CD4-positive, alpha-beta T cell treated with Interleukin-6 at 100 ng/mL for 8 hours (primary cell): Measurements from ENCODE around the gene CASP8.
A peak's percentile ranks its signal among the peaks of the same experiment; 100 is the strongest.

Experiments used
- DNase-seq: peaks from one replicate; pipeline ENCODE4 v3.0.0-alpha.2; 2020; ENCODE audit warnings: mixed read lengths, low spot score

The CASP8 gene

GRCh38 chr2:201242571-201243277 lies 17.6 kb upstream of the CASP8 start:
- no peak for DNase-seq

- DNase-seq, result no peak
Observed at GRCh38 chr2:201244829-201245228, 15.5 kb upstream of the CASP8 start.

GRCh38 chr2:201246280-201246679 lies 14.1 kb upstream of the CASP8 start:
- DNase-seq, result no peak

DNA sequence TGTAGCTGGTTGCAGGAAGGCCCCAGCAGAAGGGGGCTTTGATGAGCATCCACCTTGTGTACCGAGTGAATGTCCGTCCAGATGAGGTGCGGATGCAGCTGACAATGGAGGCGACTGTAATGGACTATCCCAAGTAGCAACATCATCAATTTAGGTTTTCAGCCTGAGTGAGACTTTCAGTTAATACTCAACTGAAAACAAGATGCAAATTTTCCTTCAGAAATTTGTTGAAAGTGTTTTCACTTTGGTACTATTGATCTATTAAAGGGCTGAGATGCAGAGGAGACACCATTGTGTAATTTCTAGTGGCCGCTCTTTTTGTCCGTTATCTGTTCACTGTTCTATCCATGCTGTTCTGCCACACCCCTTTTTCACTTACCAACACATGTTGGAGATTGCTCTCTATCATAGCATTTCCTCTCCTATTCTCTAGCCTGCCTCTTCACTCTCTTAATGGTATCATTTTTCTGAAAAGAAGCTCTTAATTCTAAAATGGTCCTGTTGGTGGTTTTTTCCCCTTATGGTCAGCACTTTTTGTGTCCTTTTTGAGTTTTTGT lies 12.0 kb upstream of the CASP8 start:
- no peak for DNase-seq

GRCh38 chr2:201249889-201250288 lies 10.4 kb upstream of the CASP8 start:
- DNase-seq, result no peak

- no peak for DNase-seq
Observed at GRCh38 chr2:201250741-201251140, 9.6 kb upstream of the CASP8 start.

GRCh38 chr2:201254081-201254730 lies 6.1 kb upstream of the CASP8 start:
- DNase-seq, result peak; percentile 23

- no peak for DNase-seq
Observed at GRCh38 chr2:201255408-201256033, 4.8 kb upstream of the CASP8 start.

DNA sequence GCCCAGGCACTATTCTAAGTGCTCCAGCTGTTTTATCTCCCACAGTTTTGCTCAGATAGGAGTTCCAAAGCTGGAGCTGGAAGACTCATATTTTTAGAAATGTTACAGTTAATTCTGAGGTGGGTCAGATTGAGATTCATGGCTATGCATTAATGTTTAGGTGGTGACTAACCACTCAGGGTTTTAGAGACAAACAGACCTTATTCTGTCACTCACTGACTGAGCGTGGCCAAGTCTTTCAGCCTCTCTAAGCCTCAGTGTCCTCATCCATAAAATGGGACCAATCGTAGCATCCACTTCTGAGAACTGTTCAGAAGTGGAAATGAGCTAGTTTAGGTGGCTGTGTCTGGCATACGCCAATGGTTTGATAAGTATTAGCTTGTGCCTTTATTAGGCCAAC lies 4.3 kb upstream of the CASP8 start:
- DNase-seq, result no peak

DNA sequence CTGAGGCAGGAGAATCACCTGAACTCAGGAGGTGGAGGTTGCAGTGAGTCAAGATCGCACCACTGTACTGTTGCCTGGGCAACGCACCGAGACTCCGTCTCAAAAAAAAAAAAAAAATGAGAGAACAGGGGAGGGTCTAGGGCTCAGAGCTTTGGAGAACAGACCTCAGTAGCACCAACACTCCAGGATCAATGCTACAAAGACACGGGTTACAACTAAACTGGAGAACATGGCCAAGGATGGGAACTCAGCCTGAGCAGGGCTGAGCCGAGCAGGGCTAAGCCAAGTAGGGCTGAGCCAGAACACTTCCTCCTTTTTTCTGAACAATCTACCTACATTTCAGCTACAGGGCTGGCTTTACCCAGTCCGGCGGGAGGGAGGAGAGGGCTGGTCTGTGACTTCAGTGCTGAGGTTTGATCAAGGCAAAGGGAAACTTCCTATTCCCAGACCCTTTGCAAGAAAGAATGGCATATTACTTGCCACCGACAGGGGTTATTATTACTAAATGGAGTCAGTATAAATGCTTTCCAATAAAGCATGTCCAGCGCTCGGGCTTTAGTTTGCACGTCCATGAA lies 2.9 kb upstream of the CASP8 start:
- peak; percentile 43 for DNase-seq

- DNase-seq, result peak; percentile 97
Observed at GRCh38 chr2:201257956-201258665, 2.2 kb upstream of the CASP8 start.

DNA sequence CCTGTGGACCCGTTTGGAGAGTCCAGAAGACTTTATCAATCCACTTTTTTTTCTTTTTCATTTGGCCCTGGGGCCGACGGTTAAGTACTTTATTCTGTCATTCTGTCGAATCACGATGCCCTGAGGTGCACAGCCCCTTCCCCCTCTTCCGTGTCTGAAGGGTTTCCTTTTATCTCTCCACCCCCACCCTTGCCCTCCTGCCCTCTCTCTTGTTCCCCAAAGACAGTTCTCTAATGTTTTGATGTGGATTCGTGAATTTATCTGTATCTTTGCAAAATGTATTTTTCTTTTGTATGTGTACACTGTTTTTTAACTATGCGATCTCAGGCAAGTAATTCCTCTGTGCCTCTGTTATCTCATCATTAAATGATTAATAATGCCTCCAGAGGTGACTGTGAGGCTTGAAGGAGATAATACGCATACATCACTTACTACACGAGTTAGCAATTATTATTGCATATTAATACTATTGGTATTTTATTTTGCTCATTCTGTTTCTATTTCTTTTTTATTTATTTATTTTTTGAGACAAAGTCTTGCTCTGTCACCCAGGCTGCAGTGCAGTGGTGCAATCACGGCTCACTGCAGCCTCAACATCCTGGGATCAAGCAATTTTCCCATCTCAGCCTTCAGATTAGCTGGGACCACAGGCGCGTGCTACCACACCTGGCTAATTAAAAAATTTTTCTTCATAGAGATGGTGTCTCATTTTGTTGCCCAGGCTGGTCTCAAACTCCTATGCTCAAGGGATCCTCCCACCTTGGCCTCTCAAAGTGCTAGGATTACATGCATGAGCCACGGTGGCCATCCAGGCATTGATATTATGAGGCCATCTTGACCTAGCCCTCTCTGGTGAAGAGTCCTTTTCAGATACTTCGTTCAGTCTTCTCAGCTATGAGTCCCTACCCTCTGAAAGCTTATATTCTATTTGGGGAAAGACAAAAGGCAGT lies 1.4 kb upstream of the CASP8 start:
- no peak for DNase-seq

- DNase-seq, result peak; percentile 70
Observed at GRCh38 chr2:201261471-201261870, 1.1 kb downstream of the CASP8 start.

DNA sequence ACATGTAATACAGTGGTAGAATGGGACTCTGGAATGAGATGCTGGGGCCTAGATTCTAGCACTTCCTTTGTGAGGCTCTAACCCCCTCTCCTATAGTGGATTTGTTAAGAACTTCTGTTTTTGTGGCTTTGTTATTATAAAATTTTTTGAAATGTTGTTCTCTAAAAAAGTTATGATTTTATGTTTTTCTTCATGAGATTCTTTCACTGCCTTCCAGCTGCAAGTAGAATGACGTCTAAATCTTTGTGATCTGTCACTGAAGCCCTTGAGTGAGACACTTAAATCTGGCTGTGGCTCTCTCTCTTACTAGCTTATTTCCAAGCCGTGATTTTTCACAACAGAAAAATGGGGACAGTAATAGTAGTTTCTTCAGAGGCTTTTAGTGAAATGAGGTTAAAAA lies 1.6 kb downstream of the CASP8 start:
- DNase-seq, result no peak

DNA sequence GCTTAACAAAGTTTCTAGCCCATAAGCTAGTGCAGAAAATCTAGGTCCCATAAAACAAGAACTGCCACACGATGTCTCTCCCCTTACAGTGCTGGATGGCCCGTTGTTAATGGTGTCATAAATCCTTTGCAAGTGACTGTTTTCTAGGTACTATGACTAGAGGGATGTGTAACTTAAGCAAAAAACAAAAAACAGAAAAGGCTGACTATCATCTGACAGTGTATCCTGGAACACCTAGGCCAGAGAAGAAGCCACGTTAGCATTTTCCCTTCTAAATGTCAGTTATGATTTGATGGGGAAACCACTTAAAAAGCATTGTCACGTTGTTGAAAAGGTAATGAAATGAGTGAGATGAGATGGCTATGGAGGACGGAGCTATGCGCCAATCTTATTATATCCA lies 2.4 kb downstream of the CASP8 start:
- peak; percentile 22 for DNase-seq

DNA sequence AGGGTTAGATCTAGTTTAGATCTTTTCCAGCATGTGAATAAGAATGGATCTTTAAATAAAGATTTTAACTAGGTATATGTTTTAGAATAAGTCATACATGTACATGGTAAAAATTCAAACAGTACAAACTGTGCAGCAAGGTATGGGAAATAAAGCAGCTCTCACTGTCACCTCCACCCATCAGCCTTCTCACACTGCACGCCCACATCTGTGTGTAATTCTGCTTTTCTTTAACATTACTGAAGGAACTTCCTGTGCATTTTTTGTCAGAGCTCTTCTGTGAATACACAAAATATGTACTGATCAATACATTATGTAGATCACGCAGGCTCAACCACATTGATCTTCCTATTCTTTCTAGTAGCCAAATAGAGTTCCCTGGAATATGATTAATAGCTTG lies 3.4 kb downstream of the CASP8 start:
- DNase-seq, result peak; percentile 29

DNA sequence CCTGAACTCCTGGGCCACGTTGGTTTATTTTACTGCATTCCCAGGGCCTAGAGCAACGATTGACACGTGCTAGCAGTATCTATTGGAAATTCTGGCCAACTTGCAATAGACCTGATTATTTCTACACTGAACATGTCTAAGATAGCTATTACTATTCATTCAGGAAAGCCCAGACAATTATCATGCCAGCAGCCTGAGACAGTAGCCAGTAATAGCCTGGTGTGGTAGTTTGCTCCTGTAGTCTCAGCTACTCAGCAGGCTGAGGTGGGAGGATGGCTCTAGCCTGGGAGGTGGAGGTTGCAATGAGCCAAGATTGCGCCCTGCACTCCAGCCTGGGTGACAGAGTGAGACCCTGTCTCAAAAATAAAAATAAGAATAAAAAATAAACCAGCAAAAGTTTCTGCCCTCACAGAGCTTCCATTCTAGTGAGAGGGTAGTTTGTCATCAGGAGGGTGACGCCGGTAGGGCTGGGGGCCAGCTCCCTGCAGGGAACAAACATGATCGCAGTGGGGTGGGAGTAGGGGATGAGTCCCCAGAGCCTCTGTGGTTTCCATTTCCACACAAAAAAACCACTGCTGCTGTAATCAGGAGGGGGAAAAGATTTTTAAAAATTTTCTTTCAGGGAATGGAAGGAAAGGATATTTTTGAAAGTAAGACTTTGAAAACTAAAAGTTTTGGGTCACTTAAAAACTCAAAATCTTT lies 4.3 kb downstream of the CASP8 start:
- DNase-seq, result no peak

DNA sequence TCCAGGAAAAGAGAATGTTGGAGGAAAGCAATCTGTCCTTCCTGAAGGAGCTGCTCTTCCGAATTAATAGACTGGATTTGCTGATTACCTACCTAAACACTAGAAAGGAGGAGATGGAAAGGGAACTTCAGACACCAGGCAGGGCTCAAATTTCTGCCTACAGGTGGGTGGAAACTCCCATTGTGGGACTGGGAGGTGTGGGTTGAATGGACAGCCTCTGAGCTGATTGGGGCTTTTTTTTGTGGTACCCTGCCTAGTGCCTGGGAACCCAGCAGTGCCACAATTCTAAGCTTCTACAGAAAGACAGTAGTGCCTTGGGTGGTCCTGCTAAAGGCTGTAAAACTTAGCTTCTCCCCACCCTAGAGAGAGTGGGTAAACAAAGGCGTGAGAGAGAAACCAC lies 6.3 kb downstream of the CASP8 start:
- no peak for DNase-seq

- DNase-seq, result no peak
Observed at GRCh38 chr2:201267278-201268030, 7.1 kb downstream of the CASP8 start.

- DNase-seq, result no peak
Observed at GRCh38 chr2:201269764-201270163, 9.4 kb downstream of the CASP8 start.
